ENCODE data around the gene PPP1R13B. TPM values are rescaled to one million over a fixed set of nuclear protein-coding genes. Genes with fewer than 3 reads are reported as not detected.

The PPP1R13B gene
- polyA plus RNA-seq, 3 donors = 28.4 to 30.9 (median 29.4) TPM

DNA sequence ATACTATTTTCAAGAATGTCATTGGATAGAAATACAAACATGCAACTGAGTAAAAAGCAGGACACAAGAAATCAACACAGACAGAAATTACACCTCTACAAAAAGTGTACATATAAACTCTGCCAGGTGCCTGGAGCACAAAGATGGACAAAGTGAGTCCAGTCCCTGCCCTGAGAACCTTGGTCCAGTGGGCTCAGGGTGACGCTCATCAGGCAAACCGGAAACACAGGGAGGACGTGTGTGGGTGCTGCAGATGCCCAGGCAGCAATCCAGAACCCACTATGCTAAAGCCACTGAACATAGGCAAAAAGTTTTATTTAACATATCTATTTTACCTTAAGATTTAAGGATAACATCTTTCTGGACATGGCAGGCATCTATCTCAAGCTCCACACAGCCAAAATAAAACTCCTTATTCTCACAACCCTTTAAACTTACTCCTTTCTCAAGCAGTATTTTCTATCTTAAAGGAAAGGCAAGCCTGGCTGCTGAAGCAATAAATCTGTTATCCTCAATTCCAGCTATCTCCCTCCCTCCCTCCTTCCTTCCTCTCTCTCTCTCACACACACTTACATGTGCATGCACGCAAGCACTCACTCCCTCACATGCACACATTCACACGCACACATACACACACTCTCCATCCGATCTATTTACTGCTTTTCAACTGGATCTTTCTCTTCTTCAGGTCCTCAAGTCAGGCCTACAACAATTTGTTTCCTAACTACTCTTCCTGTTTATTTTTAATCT is 10.2 kb downstream of the PPP1R13B start:
- DNase-seq (ENCODE audit: low read depth in 3 of 3, low spot score in 2 of 3) = no peak

DNA sequence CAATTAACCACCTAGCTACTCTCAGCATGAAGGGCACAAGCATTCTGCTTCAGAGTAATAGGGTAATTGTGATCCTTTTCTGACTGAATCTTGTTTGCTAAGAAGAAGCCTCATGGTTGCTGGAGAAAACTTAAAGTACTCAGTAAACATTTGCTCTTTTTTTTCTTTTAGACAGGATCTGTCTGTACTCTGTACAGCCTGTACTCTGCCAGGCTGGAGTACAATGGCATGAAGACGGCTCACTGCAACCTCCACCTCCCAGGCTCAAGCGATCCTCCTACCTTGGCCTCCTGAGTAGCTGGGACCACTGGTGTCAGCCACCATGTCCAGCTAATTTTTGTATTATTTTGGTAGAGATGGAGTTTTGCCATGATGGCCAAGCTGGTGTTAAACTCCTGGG is 12.4 kb downstream of the PPP1R13B start:
- DNase-seq (ENCODE audit: low read depth in 3 of 3, low spot score in 2 of 3) = no peak

DNA sequence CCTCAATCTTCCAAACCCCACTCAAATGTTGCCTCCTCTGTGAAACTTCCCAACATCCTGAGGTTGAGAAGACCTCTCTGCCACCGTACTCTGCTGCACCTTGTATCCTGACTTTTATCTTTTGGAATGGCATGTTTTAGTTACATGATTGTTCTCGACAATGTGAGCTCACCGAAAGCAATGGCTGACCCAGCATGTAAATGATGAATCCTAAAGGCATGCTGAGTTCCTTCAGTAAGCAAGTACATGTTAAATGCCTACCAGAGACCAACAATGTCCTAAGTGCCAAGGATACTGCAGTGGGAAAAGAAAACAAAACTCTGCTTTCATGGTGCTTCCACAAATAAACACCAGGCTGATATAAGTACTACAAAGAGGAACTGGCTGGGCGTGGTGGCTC is 13.7 kb downstream of the PPP1R13B start:
- no peak for DNase-seq (ENCODE audit: low read depth in 3 of 3, low spot score in 2 of 3)

GRCh38 chr14:103832046-103832445 is 15.3 kb downstream of the PPP1R13B start:
- DNase-seq (ENCODE audit: low read depth in 3 of 3, low spot score in 2 of 3) = no peak

GRCh38 chr14:103830511-103831270 is 16.7 kb downstream of the PPP1R13B start:
- no peak for DNase-seq (ENCODE audit: low read depth in 3 of 3, low spot score in 2 of 3)

- no peak for DNase-seq (ENCODE audit: low read depth in 3 of 3, low spot score in 2 of 3)
Observed at GRCh38 chr14:103828315-103828967, 18.9 kb downstream of the PPP1R13B start.

DNA sequence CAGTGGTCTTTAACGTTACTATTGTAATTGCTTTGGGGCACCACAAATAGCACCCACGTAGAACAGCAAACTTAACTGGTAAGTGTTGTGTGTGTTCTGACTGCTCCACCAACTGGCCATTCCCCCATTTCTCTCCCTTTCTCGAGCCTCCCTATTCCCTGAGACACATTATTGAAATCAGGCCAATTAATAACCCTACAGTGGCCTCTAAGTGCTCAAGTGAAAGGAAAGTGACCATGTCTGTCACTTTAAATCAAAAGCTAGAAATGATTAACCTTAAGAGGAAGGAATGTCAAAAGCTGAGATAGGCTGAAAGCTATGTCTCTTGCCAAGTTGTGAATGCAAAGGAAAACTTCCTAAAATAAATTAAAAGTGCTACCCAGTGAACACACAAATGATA is 22.3 kb downstream of the PPP1R13B start:
- no peak for DNase-seq (ENCODE audit: low read depth in 3 of 3, low spot score in 2 of 3)

GRCh38 chr14:103820908-103821307 is 26.5 kb downstream of the PPP1R13B start:
- no peak for DNase-seq (ENCODE audit: low read depth in 3 of 3, low spot score in 2 of 3)

GRCh38 chr14:103820382-103820781 is 27.0 kb downstream of the PPP1R13B start:
- DNase-seq (ENCODE audit: low read depth in 3 of 3, low spot score in 2 of 3) = no peak

- DNase-seq (ENCODE audit: low read depth in 3 of 3, low spot score in 2 of 3) = no peak
Observed at GRCh38 chr14:103819503-103820307, 27.7 kb downstream of the PPP1R13B start.

DNA sequence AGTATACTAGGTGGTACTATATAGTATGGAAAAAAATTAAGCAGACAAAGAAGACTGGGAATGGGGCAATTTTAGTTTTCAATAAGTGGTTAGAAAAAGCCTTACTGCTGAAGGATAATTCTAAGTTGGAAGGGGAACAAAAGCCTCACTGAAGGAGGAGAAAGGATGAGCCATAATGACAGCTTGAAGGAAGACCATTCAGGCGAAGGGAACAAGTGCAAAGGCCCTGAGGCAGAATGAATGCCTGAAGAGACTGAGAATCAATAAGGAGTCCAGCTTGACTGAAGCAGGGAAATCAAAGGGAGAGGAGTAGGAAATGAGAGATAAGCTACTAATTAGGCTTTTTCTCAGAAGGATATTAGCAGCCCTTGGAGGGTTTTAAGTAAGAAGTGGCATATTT is 28.5 kb downstream of the PPP1R13B start:
- DNase-seq (ENCODE audit: low read depth in 3 of 3, low spot score in 2 of 3) = no peak

DNA sequence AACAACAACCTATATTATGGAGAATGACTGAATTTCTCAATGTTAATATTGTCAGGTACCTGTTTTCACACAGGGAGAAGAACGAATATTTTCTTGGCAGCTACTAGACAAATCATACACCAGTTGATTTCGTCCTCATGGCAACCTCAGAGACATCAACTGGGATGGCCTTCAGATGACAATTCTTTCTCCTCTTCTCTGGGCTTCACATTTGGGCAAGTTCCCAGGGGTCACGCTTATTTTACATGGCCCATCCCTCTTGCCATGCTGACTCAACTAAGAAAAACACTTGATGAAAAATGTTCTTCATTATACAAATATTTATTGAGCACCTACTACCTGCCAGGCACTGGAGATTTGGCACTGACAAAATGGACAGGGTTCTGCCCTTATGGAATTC is 29.0 kb downstream of the PPP1R13B start:
- no peak for DNase-seq (ENCODE audit: low read depth in 3 of 3, low spot score in 2 of 3)

DNA sequence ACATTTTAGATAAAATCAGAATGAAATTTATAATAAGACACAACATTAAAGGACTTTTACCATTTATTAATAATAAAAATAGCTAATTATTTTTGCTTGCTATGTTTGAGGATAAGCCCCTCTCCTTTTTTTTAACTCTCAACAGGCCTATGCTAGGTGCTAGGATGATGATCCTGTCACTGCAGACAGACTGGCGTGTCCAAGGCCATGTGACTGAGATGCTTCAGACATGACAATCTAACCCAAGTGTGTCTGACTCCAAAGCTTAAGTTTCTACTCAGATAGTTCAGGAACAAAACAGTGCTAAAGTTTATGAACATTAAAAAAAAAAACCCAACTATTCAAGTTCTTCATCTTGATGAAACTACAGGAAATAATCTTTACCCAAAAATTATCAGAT is 29.8 kb downstream of the PPP1R13B start:
- no peak for DNase-seq (ENCODE audit: low read depth in 3 of 3, low spot score in 2 of 3)

- no peak for DNase-seq (ENCODE audit: low read depth in 3 of 3, low spot score in 2 of 3)
Observed at GRCh38 chr14:103816991-103817390, 30.4 kb downstream of the PPP1R13B start.

DNA sequence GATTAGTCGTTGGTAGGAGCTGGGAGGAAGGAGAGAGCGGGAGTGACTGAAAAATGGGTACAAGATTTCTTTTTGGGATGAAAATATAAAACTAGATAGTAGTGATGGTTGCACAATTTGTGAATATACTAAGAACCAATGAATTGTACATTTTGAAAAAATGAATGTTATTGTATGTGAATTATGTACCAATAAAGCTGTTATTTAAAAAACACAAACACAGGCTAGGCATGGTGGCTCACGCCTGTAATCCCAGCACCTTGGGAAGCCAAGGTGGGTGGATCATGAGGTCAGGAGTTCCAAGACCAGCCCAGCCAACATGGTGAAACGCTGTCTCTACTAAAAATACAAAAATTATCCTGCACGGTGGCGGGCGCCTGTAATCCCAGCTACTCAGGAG is 32.1 kb downstream of the PPP1R13B start:
- DNase-seq (ENCODE audit: low read depth in 3 of 3, low spot score in 2 of 3) = no peak

GRCh38 chr14:103811189-103811588 is 36.2 kb downstream of the PPP1R13B start:
- DNase-seq (ENCODE audit: low read depth in 3 of 3, low spot score in 2 of 3) = no peak

- DNase-seq (ENCODE audit: low read depth in 3 of 3, low spot score in 2 of 3) = peak; percentile 40 to 65 (median 59)
Observed at GRCh38 chr14:103808403-103809001, 38.9 kb downstream of the PPP1R13B start.

- DNase-seq (ENCODE audit: low read depth in 3 of 3, low spot score in 2 of 3) = no peak
Observed at GRCh38 chr14:103806805-103807204, 40.6 kb downstream of the PPP1R13B start.

- DNase-seq (ENCODE audit: low read depth in 3 of 3, low spot score in 2 of 3) = no peak
Observed at GRCh38 chr14:103805708-103806107, 41.7 kb downstream of the PPP1R13B start.

DNA sequence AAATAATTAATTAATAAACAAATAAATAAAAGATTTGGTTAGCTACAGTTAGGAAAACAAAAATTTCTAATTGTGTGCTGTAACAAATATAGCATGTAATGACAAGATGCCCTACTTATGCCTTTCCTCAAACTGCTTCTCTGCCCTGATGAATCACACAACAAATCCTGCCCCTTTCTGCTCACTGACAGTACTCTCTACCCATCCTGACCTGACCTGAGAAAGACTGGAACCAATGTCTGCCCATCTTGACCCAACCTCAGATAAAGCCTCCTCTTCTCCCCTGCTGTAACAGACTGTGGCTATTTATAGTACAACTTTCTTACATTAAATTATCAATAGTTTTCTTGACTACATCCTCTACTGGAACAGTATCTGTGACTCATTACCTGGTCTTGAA is 43.7 kb downstream of the PPP1R13B start:
- no peak for DNase-seq (ENCODE audit: low read depth in 3 of 3, low spot score in 2 of 3)
